SK-N-SH (cell line): ENCODE data around the gene TRPT1. TPM values are rescaled to one million over a fixed set of nuclear protein-coding genes. Genes with fewer than 3 reads are reported as not detected.

ENCODE experiments used
- CTCF ChIA-PET: fragments of 300-600, 350-600 bp; formaldehyde crosslinking; extraction: SDS; loops from one replicate; lab custom pipeline; 2021; lab: Yijun Ruan, JAX
- POLR2A ChIA-PET: fragments of 350-600 bp; sonication (Branson Sonifier 250); formaldehyde crosslinking; extraction: SDS; loops from one replicate; lab custom pipeline; 2020; ENCODE audit warnings: antibody characterized with exemption, inconsistent platforms; lab: Yijun Ruan, JAX
- DNase-seq: peaks from one replicate; pipeline ENCODE4 v3.0.0; 2012
- H2AFZ ChIP-seq: fragments of 200-600 bp; sonication (generic); 2 replicates; pipeline ENCODE4 v1.8.1; 2016; ENCODE audit warnings: antibody characterized with exemption, mild to moderate bottlenecking, low read depth
- H3F3A ChIP-seq: fragments of 200-600 bp; sonication (generic); replicated peaks from 2 replicates; pipeline ENCODE3; 2016; ENCODE audit warnings: antibody characterized with exemption, mild to moderate bottlenecking; ENCODE audit not compliant: insufficient read depth
- H3K27ac ChIP-seq, 2 experiments: fragments of 200-500 bp in 1 of 2; fragments of 200-600 bp in 1 of 2; sonication (Bioruptor generic) in 1 of 2; sonication (generic), shearing (Covaris generic) in 1 of 2; 2 replicates each; pipeline versions ENCODE4 v1.5.1 to v1.6.1; 2014 to 2016; ENCODE audit warnings: low read depth in 2 of 2, inconsistent platforms in 1 of 2, low read length in 1 of 2, mild to moderate bottlenecking in 1 of 2, mixed read lengths in 1 of 2
- H3K27me3 ChIP-seq: fragments of 200-600 bp; sonication (generic), shearing (Covaris generic); 2 replicates; pipeline ENCODE4 v1.6.1; 2016; ENCODE audit warnings: mixed run types; ENCODE audit not compliant: insufficient read depth
- H3K36me3 ChIP-seq, 2 experiments: fragments of 200-500 bp in 1 of 2; fragments of 200-600 bp in 1 of 2; sonication (Bioruptor generic) in 1 of 2; sonication (generic) in 1 of 2; replicated peaks in 1 of 2; 2 replicates each; pipeline versions ENCODE3 to v1.5.1; 2014 to 2016; ENCODE audit warnings: low read length in 1 of 2, mild to moderate bottlenecking in 1 of 2; ENCODE audit not compliant: insufficient read depth in 2 of 2, control insufficient read depth in 1 of 2
- H3K4me1 ChIP-seq, 2 experiments: fragments of 200-500 bp in 1 of 2; fragments of 200-600 bp in 1 of 2; sonication (Bioruptor generic) in 1 of 2; sonication (generic), shearing (Covaris generic) in 1 of 2; 2 replicates each; pipeline versions ENCODE4 v1.5.1 to v1.6.1; 2014 to 2016; ENCODE audit warnings: low read depth in 1 of 2, low read length in 1 of 2, mixed run types in 1 of 2; ENCODE audit not compliant: insufficient read depth in 2 of 2, control insufficient read depth in 1 of 2
- H3K4me2 ChIP-seq: fragments of 200-600 bp; sonication (generic), shearing (Covaris generic); 2 replicates; pipeline ENCODE4 v1.6.1; 2017; ENCODE audit warnings: mixed run types
- H3K4me3 ChIP-seq, 2 experiments: fragments of 200-500 bp in 1 of 2; fragments of 200-600 bp in 1 of 2; sonication (Bioruptor generic) in 1 of 2; sonication (generic), shearing (Covaris generic) in 1 of 2; 2 replicates each; pipeline versions ENCODE4 v1.5.1 to v1.8.1; 2014 to 2016; ENCODE audit warnings: low read depth in 2 of 2, inconsistent platforms in 1 of 2, low read length in 1 of 2, mild to moderate bottlenecking in 1 of 2, mixed read lengths in 1 of 2, moderate library complexity in 1 of 2
- H3K79me2 ChIP-seq: fragments of 200-600 bp; sonication (generic); 2 replicates; pipeline ENCODE4 v1.8.1; 2017; ENCODE audit warnings: mild to moderate bottlenecking; ENCODE audit not compliant: insufficient read depth
- H3K9ac ChIP-seq: fragments of 200-600 bp; sonication (generic); 2 replicates; pipeline ENCODE4 v1.6.1; 2017; ENCODE audit warnings: mixed run types
- H3K9me2 ChIP-seq: fragments of 200-600 bp; sonication (generic); 2 replicates; pipeline ENCODE4 v1.6.1; 2017; ENCODE audit warnings: mixed run types
- H3K9me3 ChIP-seq: fragments of 200-600 bp; sonication (generic); 2 replicates; pipeline ENCODE4 v1.6.1; 2017; ENCODE audit warnings: mixed run types, mild to moderate bottlenecking, moderate library complexity
- H4K20me1 ChIP-seq: fragments of 200-600 bp; sonication (generic); 2 replicates; pipeline ENCODE4 v1.6.1; 2017; ENCODE audit warnings: mild to moderate bottlenecking, mixed run types; ENCODE audit not compliant: insufficient read depth
- CTCF ChIP-seq: fragments of 200-600 bp; sonication (generic); IDR thresholded peaks from 2 replicates; pipeline ENCODE4 v1.6.1; 2017; ENCODE audit warnings: antibody characterized with exemption, mild to moderate bottlenecking, moderate library complexity
- FOSL2 ChIP-seq: IDR thresholded peaks from 2 replicates; pipeline ENCODE4 v1.4.0; 2012; ENCODE audit warnings: low read depth, mild to moderate bottlenecking, moderate library complexity, borderline replicate concordance
- FOXJ3 ChIP-seq: sonication (generic); formaldehyde crosslinking; IDR thresholded peaks from 2 replicates; pipeline ENCODE4 v1.5.1; 2020; ENCODE audit warnings: mild to moderate bottlenecking, missing genetic modification reagents
- GABPA ChIP-seq: IDR thresholded peaks from 2 replicates; pipeline ENCODE4 v1.4.0; 2012; ENCODE audit warnings: low read depth, mild to moderate bottlenecking
- GATA2 ChIP-seq: sonication (generic); formaldehyde crosslinking; IDR thresholded peaks from 2 replicates; pipeline ENCODE4 v1.5.0; 2020; ENCODE audit warnings: mild to moderate bottlenecking, missing genetic modification reagents
- MEF2A ChIP-seq: IDR thresholded peaks from 2 replicates; pipeline ENCODE4 v1.4.0; 2012; ENCODE audit warnings: low read depth, borderline replicate concordance
- MXI1 ChIP-seq: IDR thresholded peaks from 2 replicates; pipeline ENCODE4 v1.6.1; 2012; ENCODE audit warnings: mild to moderate bottlenecking, low read depth, low read length, improper control_type of control experiment
- NFIC ChIP-seq: IDR thresholded peaks from 2 replicates; pipeline ENCODE4 v1.4.0; 2012; ENCODE audit warnings: borderline replicate concordance
- POLR2AphosphoS5 ChIP-seq: IDR thresholded peaks from 2 replicates; pipeline ENCODE4 v1.6.1; 2012; ENCODE audit warnings: low read depth, low read length
- RAD21 ChIP-seq: IDR thresholded peaks from 2 replicates; pipeline ENCODE4 v1.6.1; 2012; ENCODE audit warnings: mild to moderate bottlenecking, low read length
- RXRA ChIP-seq: IDR thresholded peaks from 2 replicates; pipeline ENCODE4 v1.4.0; 2012; ENCODE audit warnings: low read depth, mild to moderate bottlenecking, borderline replicate concordance
- SIN3A ChIP-seq: IDR thresholded peaks from 2 replicates; pipeline ENCODE4 v1.6.1; 2012; ENCODE audit warnings: low read depth, mild to moderate bottlenecking, low read length, moderate library complexity, borderline replicate concordance
- TAF1 ChIP-seq: IDR thresholded peaks from 2 replicates; pipeline ENCODE4 v1.6.1; 2012; ENCODE audit warnings: low read depth, mild to moderate bottlenecking, low read length, moderate library complexity, borderline replicate concordance
- USF2 ChIP-seq: fragments of 150-350 bp; IDR thresholded peaks from 2 replicates; pipeline ENCODE4 v1.6.1; 2017; ENCODE audit warnings: antibody characterized with exemption, low read length, low read depth, borderline replicate concordance
- whole genome bisulfite sequencing: methylation state at CpG from one replicate; pipeline ENCODE4 v1.1.6; 2017; ENCODE audit warnings: low lambda C conversion rate; 5-methylcytosine and 5-hydroxymethylcytosine counted together
- polyA plus RNA-seq, 3 experiments: library from polyadenylated mRNA; depleted of rRNA; stranded (reverse); fragments of >200 nt; gene quantifications; 2 replicates each; pipeline ENCODE4 v1.2.3, GENCODE V29; 2012
- TF ChIP-seq, protein P1 (sequence below): IDR thresholded peaks from 2 replicates; pipeline ENCODE4 v1.4.0; 2012; ENCODE audit warnings: low read depth, borderline replicate concordance
- TF ChIP-seq, protein P2 (sequence below): IDR thresholded peaks from 2 replicates; pipeline ENCODE4 v1.4.0; 2012; ENCODE audit warnings: low read depth

TRPT1 gene
- polyA plus RNA-seq, 1 of the 3 experiments (the other 2 are of a cell fraction): 62.4 TPM

DNA sequence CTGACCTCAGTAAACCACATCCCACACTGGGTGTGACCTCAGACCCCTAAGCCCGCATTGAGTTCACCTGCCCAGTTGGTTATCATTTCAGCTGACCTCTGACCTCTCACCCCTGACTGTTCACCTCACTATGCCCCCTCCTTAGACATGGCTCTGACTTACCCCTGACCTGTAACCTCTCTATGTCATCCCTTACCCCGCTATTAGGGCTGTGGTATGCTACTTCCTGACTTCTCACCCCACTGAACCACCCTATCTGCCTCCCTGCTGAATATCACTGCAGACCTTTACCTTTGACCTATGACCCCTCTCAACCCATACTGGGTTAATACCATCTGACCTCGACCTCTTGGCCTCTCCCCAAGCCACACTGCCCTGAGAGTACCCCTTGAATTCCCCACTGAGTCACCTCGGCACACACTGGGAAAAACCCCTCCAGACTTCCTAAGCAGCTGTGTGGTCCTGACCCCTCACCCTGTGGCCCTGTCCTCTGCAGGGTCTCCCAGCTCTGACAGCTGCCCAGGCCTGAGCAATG is 33.6 kb upstream of the TRPT1 start:
- TF ChIP-seq FOXJ3 (CRISPR knock-in tag) (no peak), FOSL2 (no peak), GATA2 (CRISPR knock-in tag) (no peak), CTCF (no peak), SIN3A (no peak), USF2 (no peak)
- TF ChIP-seq, protein P1, sequence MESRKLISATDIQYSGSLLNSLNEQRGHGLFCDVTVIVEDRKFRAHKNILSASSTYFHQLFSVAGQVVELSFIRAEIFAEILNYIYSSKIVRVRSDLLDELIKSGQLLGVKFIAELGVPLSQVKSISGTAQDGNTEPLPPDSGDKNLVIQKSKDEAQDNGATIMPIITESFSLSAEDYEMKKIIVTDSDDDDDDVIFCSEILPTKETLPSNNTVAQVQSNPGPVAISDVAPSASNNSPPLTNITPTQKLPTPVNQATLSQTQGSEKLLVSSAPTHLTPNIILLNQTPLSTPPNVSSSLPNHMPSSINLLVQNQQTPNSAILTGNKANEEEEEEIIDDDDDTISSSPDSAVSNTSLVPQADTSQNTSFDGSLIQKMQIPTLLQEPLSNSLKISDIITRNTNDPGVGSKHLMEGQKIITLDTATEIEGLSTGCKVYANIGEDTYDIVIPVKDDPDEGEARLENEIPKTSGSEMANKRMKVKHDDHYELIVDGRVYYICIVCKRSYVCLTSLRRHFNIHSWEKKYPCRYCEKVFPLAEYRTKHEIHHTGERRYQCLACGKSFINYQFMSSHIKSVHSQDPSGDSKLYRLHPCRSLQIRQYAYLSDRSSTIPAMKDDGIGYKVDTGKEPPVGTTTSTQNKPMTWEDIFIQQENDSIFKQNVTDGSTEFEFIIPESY: no peak
- no peaks in the 10 kb centered on the region for H4K20me1 ChIP-seq
- ChIA-PET POLR2A (no interaction called here), CTCF (no interaction called here)
- H3K27me3 ChIP-seq: no peaks in the 10 kb centered on the region
- no peaks in the 10 kb centered on the region for H3K9me3 ChIP-seq
- H3K79me2 ChIP-seq: no peaks in the 10 kb centered on the region; the same call in none of the 2 replicates
- no peak overlapping the region for H3K4me2 ChIP-seq
- no peak overlapping the region for H3K27ac ChIP-seq
- no peak for DNase-seq
- H3K4me1 ChIP-seq: peaks cover 0 to 21% of the 10 kb centered on the region in 2 experiments; a peak in 2 of 4 replicates
- H2AFZ ChIP-seq: no peak overlapping the region
- no peaks in the 10 kb centered on the region for H3K9me2 ChIP-seq
- H3K4me3 ChIP-seq: no peak overlapping the region
- 92% methylated on average over 4 of the region's 4 CpGs for WGBS
- peaks cover 3% of the 10 kb centered on the region for H3F3A ChIP-seq
- H3K9ac ChIP-seq: no peak overlapping the region
- H3K36me3 ChIP-seq: peaks cover 29 to 38% of the 10 kb centered on the region in 2 experiments

GRCh38 chr11:64258946-64259532 is 33.1 kb upstream of the TRPT1 start:
- H3K36me3 ChIP-seq: peaks cover 23 to 43% of the 10 kb centered on the region in 2 experiments
- H3K27me3 ChIP-seq: no peaks in the 10 kb centered on the region
- no peak overlapping the region for H3K9ac ChIP-seq
- H3K27ac ChIP-seq: no peak overlapping the region
- peaks cover 3% of the 10 kb centered on the region for H3F3A ChIP-seq
- no peak overlapping the region for H2AFZ ChIP-seq
- H3K9me2 ChIP-seq: no peaks in the 10 kb centered on the region
- no peak overlapping the region for H3K4me3 ChIP-seq
- DNase-seq: no peak
- H4K20me1 ChIP-seq: no peaks in the 10 kb centered on the region
- H3K79me2 ChIP-seq: peaks cover 5% of the 10 kb centered on the region
- CTCF ChIA-PET: interaction anchor here (1.2 kb wide), 1 partner anchor 13 kb away, joined by 3 read pairs; no protein-coding TSS in a partner anchor
- 92% methylated on average over 9 of the region's 32 CpGs for WGBS
- POLR2A ChIA-PET: no interaction called here
- H3K4me2 ChIP-seq: no peak overlapping the region
- peaks cover 0 to 15% of the 10 kb centered on the region in 2 experiments; a peak in 2 of 4 replicates for H3K4me1 ChIP-seq
- no peaks in the 10 kb centered on the region for H3K9me3 ChIP-seq
- TF ChIP-seq, protein P2, sequence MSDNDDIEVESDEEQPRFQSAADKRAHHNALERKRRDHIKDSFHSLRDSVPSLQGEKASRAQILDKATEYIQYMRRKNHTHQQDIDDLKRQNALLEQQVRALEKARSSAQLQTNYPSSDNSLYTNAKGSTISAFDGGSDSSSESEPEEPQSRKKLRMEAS: no peak
- no peak for TF ChIP-seq GABPA
- no peak for TF ChIP-seq FOXJ3 (CRISPR knock-in tag)
- no peak for TF ChIP-seq NFIC
- TF ChIP-seq POLR2AphosphoS5: no peak
- TF ChIP-seq MEF2A: no peak
- TF ChIP-seq RXRA: no peak
- no peak for TF ChIP-seq TAF1
- no peak for TF ChIP-seq CTCF
- TF ChIP-seq RAD21: no peak
- no peak for TF ChIP-seq MXI1
- TF ChIP-seq, protein P1: no peak
